GM21529 (cell line): ENCODE measurements around the gene SLCO3A1.

Experiments
- ATAC-seq: cut with Tn5 transposase; IDR thresholded peaks from one replicate; pipeline ENCODE4 v1.9.1; 2021; ENCODE audit not compliant: unreplicated experiment

The SLCO3A1 gene

DNA sequence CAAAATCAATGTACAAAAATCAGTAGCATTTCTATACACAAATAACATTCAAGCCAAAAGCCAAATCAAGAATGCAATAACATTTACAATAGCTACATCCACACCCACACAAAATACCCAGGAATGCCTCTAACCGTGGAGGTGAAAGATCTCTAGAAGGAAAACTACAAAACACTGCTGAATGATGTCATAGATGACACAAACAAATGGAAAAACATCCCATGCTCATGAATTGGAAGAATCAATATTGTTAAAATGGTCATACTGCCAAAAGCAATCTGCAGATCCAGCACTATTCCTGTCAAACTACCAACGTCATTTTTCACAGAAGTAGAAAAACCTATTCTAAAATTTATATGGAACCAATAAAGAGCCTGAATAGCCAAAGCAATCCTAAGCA is 143.7 kb downstream of the SLCO3A1 start:
- no peak for ATAC-seq

DNA sequence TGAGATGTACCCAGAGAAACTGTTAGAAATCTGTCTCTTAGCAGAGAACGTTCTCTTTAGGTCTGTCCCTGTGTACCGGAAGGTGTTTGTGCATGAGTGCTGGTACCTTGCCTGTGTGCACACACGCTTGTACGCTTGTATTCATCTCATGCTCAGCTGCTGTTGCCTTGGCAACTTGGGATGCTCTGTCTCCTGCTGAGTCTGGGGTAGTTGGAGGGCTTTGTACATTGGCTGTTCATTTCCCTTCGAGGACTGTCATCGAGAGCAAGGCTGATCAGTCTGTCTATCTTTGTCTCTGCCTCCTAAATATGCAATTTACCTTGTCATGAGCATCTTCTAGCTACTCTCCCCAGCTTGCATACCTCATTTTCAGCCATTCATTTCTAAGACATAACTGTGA is 147.2 kb downstream of the SLCO3A1 start:
- ATAC-seq = no peak

DNA sequence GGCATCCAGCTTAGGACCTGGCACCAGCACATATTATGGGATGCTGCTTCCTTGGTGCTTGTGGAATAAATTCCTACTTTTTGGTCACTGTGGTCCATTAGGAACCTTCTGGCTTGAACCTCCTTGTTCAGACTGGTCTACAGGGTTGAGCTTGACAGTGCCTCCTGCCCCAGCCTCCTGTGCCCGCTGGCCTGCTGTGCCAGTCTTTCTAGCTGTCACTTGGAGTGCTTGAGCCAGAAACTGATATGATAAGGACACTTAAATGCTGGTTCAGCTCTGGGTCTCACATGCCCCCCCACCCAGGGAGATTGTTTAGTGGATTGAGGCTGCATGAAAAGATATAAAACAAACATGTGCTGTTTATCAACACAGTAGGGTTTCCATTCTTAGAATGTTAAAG is 147.8 kb downstream of the SLCO3A1 start:
- no peak for ATAC-seq

DNA sequence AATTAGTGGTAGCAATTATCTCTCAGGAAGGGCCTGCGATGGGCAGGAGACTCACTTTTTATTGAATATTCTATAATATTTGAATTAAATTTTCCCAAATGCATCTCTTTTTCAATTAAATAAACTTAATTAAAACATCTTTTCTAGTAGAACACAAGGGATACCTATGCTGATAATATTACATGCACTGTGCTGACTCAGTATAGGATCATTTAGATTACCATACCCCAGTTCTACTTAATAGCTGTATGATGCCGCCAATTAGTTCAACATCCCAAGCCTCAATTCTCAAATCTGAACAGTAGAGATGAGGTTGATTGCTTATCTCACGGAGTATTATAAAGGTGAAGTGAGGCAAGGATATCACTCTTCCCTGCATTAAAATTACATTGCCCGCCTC is 149.2 kb downstream of the SLCO3A1 start:
- no peak for ATAC-seq

DNA sequence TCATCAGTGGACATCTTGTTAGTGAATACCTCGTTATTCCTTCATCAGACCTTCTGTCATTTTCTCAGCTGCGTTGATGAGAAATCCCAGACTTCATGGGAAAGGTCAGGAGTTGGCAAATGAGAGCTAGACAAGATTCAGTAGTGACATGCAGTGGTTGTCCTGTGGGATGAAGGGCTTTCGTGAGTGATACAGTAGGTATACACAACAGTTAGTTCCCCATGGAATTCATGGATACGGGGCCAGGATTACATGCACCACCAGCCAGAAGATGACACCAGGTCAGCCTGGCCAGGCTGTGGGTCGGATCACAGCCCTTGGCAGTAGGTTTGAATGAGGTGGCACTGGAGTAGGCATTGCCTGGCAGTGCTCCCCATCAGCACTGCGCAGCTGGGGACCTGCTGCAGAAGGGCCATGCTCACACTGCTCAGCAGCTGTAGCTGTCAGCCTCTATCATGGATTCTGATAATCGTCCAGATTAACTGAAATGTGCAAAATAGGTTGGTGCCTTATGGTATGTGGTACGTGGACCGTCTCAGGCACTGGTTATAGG is 150.1 kb downstream of the SLCO3A1 start:
- no peak for ATAC-seq

DNA sequence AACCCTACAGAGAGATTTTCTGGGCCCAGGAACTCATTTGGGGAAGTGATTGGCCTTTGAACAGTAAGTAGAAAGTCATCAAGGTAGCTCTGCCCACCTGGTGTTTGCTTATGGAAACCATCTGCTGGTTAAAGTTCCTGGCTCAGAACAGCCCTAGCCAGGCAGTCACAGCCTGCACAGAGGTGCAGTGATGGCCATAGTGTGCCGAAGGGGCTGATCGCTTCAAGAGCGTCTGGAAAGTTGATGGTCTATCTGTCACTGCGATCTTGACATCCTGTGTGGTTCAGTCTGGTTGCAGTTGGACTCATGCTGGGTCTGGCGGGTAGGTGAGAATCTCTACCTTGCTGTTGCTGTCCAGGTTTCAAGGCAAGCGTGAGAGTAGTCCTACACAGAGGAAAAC is 151.6 kb downstream of the SLCO3A1 start:
- ATAC-seq = no peak

DNA sequence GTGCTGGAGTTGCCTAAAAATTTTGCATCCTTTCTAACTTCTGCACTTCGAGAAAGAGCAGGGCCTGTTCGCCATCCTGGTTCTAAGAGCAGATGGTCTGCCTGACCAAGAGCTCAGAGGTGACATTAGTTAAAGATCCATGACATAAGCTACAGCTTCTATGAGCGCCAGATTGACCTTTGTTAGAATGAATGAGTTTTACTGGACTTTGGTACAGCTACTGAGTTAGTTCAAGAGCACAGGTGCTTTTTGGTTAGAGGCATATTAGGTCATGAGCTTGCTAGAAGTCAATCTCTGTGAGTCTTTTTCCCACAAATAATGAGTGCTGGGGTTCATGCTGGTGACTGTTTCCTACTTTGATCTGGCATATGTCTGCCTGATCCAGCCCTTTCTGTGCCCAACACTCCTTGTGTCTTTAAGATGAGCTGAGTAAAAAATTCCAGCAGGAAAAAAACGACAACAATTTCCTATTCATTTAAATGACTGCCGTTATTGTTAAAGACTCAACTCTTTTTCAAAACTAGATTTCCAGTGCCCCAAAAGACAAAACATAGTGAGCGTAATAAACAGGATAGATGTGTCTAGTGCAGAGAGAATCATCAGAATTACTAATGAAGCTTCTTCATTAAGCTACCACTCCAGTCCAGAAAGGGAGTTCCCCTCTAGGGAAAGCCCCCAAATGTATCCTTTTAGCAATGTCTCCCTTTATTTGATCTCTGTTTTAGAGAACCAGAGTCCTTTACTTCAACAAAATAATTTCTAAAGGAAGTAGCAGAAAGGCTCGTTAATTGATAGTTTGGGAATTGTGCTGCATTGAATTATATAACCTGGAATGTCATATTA is 152.9 kb downstream of the SLCO3A1 start:
- ATAC-seq = no peak

DNA sequence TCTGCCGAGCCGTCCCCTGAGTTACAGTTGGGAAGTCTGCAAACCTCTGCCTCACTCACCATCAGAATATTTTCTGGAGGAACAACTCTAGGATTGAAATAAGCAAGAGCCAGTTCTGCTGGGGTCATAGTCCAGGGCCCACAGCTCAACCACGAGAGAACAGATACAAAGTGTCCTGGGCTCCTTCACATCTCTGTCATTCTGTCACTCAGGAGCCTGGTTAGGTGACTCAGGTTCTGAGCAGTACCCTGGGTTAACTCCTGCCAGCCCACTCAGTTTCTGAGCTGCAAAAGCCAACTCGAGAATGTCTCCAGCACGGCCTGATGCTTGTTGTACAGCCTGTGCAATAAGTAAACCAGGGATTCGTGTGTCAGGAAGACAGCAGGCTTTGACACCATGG is 155.7 kb downstream of the SLCO3A1 start:
- no peak for ATAC-seq

DNA sequence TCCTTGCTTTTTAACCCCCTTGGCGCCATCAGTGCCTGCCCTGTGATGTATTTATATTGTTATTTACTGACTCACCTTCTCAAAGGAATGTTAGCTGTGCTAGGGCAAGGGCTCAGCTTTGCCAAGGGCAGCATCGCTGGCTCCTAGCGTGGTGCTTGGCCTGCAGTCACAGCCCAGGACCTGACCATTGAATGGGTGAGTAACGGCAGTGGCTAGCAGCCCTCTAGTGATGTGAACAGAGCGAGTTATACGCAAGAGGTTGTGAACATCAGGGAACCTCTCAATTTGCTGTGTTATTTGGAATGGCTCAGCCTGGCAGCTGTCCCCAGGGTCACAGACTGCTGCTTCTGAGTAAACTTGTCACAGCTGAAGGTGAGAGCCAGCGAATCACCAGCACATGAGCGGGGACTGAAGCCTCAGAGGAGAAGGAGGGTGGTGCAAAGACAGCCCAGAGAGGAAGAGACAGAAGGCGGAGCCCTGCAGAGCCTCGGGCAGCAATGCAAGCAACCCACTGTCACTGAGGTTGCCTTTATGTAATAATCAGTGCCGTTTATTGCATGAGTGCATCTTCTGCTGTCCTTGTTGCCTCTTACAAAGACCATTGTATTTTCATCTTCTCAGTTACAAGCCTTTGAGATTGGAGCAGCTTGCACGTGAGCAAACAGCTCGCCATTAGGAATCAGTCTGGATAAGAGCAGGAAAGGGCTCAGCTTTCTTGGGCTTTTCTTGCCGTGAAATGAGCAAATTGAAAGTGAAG is 158.3 kb downstream of the SLCO3A1 start:
- no peak for ATAC-seq

DNA sequence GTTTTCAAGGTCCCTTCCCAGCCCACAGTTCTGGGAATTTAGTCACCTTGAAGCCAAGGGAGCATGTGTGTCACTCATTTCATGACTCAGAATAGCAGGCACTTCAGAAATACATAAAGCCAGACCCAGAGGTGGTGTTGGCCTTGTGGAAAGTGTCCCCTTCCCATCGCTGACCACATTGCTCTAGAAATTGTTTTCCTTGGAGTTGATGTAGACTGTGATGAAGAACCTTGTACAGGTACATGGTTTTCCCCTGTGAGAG is 158.8 kb downstream of the SLCO3A1 start:
- ATAC-seq = no peak

DNA sequence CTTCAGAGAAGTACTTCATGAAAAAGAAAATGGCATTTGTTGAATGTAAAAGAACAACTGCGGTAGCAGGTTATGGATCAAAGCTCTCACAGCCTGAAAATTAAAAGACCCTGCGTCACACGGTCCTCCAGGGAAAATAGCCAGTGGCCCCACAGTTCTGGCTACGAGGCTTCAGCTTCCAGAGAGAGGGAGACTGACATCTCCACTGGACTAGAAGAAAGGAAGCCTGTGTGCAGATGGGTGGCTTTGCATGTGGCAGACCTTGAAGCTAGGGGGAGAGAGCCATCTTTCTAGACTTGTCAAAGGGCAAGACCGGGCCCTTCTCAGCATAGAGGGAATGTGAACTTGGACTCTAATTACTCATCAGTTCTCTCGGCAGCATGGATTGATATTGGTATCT is 159.4 kb downstream of the SLCO3A1 start:
- no peak for ATAC-seq

DNA sequence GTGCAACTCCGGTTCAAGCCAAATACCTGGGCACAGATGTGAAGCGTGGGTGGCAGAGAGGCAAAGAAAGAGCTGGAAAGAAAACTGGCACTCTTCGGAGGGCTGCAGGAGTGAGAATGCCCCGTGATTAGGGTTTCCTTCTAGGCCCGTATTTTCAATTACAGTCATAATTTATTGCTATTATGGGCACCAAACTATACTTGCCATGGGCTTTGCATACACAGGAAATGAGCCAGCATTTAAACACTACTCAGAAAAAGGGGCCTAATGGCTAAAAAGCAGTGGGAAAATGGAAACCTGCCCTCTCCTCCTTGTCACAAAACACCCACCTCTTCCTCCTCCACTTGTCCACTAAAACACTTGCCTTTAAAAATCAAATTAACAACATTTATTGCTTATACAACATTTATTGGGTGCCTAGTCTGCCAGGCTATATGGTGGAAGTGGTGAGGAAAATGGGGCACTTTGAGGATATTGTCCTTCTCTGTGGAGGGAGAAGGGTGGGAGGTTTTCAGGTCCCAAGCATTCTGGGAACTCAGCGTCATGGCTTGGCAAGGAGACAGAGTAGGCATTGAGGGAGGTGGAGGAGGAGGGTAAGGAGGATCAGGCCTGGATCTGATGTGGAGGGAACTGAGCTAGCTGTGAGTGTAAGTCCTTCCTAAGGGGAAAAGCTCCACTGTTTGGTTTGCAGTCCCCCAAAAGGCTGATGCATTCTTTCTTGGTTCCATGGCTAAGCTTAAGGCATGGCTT is 160.9 kb downstream of the SLCO3A1 start:
- ATAC-seq = no peak

DNA sequence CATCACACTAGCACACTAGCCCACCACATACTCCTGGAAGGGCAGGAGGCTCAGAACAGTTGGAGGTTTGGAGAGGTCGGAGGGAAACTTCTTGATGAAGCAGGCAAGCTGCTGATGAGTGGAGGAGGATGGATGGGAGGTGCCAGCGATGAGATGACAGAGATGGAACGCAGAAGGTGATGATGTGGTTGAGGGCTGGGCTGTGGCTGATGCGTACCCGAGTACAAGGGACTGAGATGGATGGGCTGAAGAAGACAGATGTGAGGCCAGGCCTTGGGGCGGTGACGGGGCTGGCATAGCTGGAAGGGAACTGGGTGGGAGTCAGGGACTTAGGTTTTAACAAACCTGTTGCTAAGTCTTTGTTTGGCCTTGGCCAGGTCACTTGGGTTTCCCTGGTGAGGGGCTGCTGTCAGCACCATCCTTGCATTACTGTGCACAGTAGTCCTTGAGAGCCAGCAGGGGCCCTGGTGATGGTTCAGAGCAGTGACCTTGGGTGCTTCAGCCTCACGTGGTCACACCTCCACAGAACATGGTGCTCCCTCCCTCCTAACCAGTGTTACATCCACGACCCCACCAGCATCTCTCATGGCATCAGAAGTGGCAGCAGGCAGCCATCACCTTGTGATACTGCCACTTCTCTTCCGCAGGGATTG is 164.5 kb downstream of the SLCO3A1 start:
- ATAC-seq = no peak

DNA sequence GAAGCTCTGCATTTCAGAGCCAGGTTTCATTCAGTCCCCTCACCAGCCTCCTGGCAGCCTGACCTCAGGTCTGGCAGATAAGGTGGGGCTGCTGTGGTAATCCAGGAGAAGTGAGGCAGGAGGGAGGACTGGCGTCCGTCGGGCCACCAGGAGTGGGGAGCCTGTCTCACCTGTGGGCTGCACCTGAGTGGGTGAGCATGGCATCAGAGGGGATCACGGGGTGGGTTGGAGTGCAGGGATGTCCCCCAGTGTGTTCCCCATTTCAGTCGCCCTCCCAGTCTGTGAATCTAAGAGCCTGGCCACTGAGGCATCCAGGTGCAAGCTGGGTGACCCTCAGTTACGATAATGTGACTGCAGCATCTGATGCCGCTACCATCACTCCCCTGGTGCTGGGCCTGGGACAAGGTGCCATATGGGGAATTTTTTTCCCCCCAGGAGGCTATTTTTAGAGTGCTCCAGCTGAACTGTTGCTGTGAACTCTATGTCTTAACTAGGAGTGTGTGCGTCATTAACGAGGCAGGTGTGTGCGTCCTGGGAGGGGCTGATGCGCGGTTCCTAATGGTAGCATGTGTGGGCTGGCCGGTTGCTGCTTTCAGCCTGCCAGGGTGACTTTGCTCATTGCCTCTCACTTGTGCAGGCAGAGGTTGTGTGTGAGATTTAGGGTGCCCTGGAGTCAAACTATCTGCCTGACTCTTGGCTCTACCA is 165.2 kb downstream of the SLCO3A1 start:
- no peak for ATAC-seq

DNA sequence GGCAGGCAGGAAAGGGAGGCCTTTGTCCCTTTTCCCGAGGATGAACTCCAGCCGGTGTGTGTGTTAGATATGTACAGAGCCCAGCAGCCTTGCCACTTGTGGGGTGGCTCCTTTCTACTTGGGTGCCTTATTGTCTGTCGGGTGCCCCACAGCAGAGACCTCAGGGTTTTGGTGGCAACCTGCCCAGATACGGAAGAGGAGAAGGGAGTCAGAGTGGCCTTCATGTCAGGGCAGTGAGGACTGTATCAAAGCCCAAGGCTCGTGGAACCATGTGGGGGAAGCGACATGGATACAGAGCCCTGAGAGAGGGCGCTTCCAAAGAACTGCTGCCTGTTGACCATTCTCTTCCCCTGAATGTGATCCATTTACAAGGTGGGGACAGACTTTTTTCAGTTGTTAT is 166.2 kb downstream of the SLCO3A1 start:
- no peak for ATAC-seq

DNA sequence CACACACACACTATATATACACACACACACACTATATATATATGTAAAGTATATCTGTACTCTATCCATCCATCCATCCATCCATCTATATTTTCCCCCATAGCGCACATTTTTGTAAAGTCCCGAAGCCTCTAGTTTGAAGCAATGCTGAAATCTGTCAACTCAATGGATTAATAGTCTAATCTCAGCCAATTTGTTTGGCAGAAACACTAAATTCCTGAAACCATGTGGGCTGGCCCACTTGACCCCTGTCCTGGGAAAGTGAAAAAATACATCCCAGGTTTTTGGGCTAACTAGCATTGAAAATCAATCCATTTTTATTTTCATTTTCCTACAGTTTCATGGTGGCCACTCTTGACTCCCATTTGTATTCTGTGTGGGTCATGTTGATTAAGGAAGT is 166.7 kb downstream of the SLCO3A1 start:
- ATAC-seq = no peak

DNA sequence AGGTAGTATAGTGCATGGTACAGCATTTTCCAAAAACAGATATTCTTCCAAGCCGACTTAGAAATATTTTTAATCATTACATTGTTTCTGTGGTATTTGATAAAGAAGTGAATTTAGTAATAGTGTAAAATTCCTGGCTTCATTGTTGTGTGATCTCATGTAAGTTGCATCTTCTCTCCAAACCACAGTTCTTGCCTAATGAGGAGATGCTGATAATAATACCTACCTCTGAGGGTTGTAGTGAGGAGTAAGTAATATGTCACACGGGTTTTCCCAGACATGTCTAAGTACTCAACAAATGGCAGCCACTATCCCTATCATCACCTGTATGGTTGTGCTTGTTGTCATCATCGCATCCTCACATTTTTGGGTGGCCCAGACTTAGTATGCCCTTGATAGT is 167.3 kb downstream of the SLCO3A1 start:
- no peak for ATAC-seq

DNA sequence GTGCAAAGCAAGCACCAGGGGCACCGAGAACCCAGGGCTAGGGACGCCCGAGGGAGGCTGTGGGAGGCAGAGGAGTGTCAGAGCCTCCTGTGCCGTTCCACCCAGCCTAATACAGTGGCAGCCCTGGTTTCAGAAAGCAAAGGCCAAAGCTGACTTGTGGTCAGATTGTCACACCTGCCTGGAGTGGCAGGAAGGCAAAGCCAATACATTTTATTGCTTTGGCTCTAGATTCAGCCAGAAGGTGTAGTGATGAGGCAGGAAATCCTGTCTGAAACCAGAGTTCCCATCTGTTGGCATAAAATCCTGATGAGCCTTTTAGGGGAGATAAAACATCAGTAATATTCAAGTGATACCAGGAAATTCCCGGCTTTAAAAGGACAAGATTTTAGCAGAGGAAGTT is 168.3 kb downstream of the SLCO3A1 start:
- ATAC-seq = no peak

DNA sequence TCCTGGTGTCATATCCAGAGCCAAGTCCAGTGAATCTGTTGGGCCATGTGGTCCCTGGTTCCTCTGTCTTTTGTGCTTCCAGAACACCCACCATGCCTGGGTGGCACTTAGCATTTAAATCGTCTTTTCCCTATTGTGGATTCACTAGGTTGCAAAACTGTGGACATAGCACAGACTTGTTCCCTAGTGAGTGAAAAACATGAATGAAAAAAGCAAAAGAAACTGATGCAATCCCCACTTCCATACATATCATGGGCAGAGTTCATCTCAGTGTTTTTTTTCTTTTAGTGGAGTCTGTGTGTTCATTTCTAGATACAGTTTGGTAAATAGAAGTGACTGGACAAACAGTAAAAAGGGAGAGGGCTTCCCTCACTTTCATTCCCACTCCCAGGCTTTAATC is 170.5 kb downstream of the SLCO3A1 start:
- no peak for ATAC-seq

DNA sequence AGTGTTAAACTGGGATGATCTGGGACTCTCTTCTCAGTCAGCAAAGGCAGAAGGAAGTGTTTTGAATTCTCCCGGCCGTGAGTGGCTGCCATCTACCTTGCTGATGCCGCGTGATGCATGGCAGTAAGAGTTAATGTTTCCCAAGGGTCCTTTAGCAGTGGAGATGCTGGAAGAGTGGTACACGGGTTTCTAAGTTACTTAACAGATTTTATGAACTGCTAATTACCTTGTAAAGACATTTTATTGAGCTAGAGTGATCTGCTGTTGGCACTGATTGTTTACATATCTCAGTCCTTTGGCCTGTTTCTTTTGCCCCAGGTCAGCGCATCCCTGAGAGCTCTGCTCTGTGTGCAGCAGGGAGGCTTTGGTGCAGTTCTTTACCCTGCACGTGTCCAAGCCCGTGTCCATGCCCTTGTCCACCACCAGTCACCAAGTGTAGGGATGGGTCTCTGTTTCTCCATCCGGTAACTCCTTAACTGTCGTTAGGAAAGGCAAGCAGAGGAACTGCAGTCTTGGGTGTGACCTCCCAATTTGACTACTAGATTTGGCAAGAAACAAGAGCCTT is 172.3 kb downstream of the SLCO3A1 start:
- no peak for ATAC-seq
